ENCODE results near the gene COL9A2. TPM values are rescaled to one million over a fixed set of nuclear protein-coding genes. Genes with fewer than 3 reads are reported as not detected.

Gene COL9A2
- polyA plus RNA-seq, 1 of the 3 experiments (the other 2 are of a cell fraction) = 0.94 TPM

- no peak for TF ChIP-seq ZBTB33 (IDR thresholded peaks at IDR 0.05; ENCODE audit: borderline replicate concordance, low read depth)
- no peak for TF ChIP-seq FOXM1 (IDR thresholded peaks at IDR 0.05; ENCODE audit: low read depth)
- 0 out of 2 replicates have a peak, but pooled peaks have one; percentile 42 for TF ChIP-seq MAX (IDR thresholded peaks at IDR 0.05; ENCODE audit: low read depth)
- TF ChIP-seq RAD21 (IDR thresholded peaks at IDR 0.05; ENCODE audit: low read length) = peak; percentile 58
- no peak for TF ChIP-seq FOSL2 (IDR thresholded peaks at IDR 0.05; ENCODE audit: borderline replicate concordance, low read depth)
- TF ChIP-seq ELF1 (IDR thresholded peaks at IDR 0.05) = no peak
- no peak for TF ChIP-seq MEF2A (IDR thresholded peaks at IDR 0.05; ENCODE audit: borderline replicate concordance, low read depth)
- no peak for TF ChIP-seq FOXJ3 (CRISPR knock-in tag; IDR thresholded peaks at IDR 0.05)
- no peak for TF ChIP-seq PBX3 (IDR thresholded peaks at IDR 0.05)
- TF ChIP-seq TCF12 (IDR thresholded peaks at IDR 0.05) = no peak
- TF ChIP-seq MXI1 (IDR thresholded peaks at IDR 0.05; ENCODE audit: low read depth, low read length) = peak; percentile 29; the same call in 1 of the 2 replicates
- TF ChIP-seq USF2 (IDR thresholded peaks at IDR 0.05; ENCODE audit: borderline replicate concordance, low read depth, low read length) = no peak
- no peak for TF ChIP-seq REST (IDR thresholded peaks at IDR 0.05; ENCODE audit: low read depth, low read length)
- peak; percentile 44; the same call in 1 of the 2 replicates for TF ChIP-seq SMC3 (IDR thresholded peaks at IDR 0.05; ENCODE audit: low read depth, low read length)
Measured at GRCh38 chr1:40315239-40315794, 1.8 kb downstream of the COL9A2 start (continued).

Measured in SK-N-SH (cell line).